Measurements from ENCODE around the gene ENTPD5. TPM values are rescaled to one million over a fixed set of nuclear protein-coding genes. Genes with fewer than 3 reads are reported as not detected.

ENTPD5 gene, protein sequence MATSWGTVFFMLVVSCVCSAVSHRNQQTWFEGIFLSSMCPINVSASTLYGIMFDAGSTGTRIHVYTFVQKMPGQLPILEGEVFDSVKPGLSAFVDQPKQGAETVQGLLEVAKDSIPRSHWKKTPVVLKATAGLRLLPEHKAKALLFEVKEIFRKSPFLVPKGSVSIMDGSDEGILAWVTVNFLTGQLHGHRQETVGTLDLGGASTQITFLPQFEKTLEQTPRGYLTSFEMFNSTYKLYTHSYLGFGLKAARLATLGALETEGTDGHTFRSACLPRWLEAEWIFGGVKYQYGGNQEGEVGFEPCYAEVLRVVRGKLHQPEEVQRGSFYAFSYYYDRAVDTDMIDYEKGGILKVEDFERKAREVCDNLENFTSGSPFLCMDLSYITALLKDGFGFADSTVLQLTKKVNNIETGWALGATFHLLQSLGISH
- total RNA-seq (2022; extraction: Qiagen RNA extraction; ENCODE audit: low read depth), result 5.7 to 7.6 TPM (median 6.5 TPM) in 5 replicates

GRCh38 chr14:74018586-74019407 is at the start of gene ENTPD5, which contains the start of gene BBOF1:
TSS of gene ENTPD5 (minus strand) at chr14:74019288. CDS start at chr14:73988102, 31,186 bp downstream.
TSS of gene BBOF1 (plus strand) at chr14:74019349. CDS start at chr14:74019479, 130 bp downstream.

GRCh38 chr14:73949752-73950734 is 69.0 kb downstream of the ENTPD5 start, which contains the start of the genes COQ6 and FAM161B:
TSS of gene COQ6 (plus strand) at chr14:73950302. CDS start at chr14:73950333, 31 bp downstream.
TSS of gene FAM161B (minus strand) at chr14:73950094. CDS start at chr14:73950026, 68 bp downstream.

Other genes with a start within 250 kb of the ENTPD5 start
- 6.7 to 11.8 TPM (median 9.6 TPM) in 5 replicates for gene PTGR2, start 167.5 kb downstream of the ENTPD5 start, total RNA-seq (2022; extraction: Qiagen RNA extraction; ENCODE audit: low read depth)
- 43.9 to 50.8 TPM (median 48.9 TPM) in 5 replicates for gene ZNF410, start 132.4 kb downstream of the ENTPD5 start, total RNA-seq (2022; extraction: Qiagen RNA extraction; ENCODE audit: low read depth)
- gene FAM161B, start 69.2 kb downstream of the ENTPD5 start, total RNA-seq (2022; extraction: Qiagen RNA extraction; ENCODE audit: low read depth), result 1.8 to 2.3 TPM (median 2.1 TPM) in 5 replicates
- 24.6 to 28.9 TPM (median 26.8 TPM) in 5 replicates for gene COQ6, start 69.0 kb downstream of the ENTPD5 start, total RNA-seq (2022; extraction: Qiagen RNA extraction; ENCODE audit: low read depth)
- 2.9 to 5.3 TPM (median 3.7 TPM) in 5 replicates for gene BBOF1, start 61 bp upstream of the ENTPD5 start, total RNA-seq (2022; extraction: Qiagen RNA extraction; ENCODE audit: low read depth)
- gene ALDH6A1, start 65.2 kb upstream of the ENTPD5 start, total RNA-seq (2022; extraction: Qiagen RNA extraction; ENCODE audit: low read depth), result 2.3 to 2.9 TPM (median 2.5 TPM) in 5 replicates
- gene LIN52, start 65.7 kb upstream of the ENTPD5 start, total RNA-seq (2022; extraction: Qiagen RNA extraction; ENCODE audit: low read depth), result 4.7 to 7.1 TPM (median 5.4 TPM) in 5 replicates
- gene VSX2, start 220.2 kb upstream of the ENTPD5 start, total RNA-seq (2022; extraction: Qiagen RNA extraction; ENCODE audit: low read depth), result not detected in 5 replicates